ENCODE data around the gene SMIM34. TPM values are rescaled to one million over a fixed set of nuclear protein-coding genes. Genes with fewer than 3 reads are reported as not detected.
"Not testable (repeated sequence)": the region's sequence is repeated elsewhere in the genome, so short reads cannot be mapped to it uniquely, and the experiment has no call there.

Gene SMIM34, protein sequence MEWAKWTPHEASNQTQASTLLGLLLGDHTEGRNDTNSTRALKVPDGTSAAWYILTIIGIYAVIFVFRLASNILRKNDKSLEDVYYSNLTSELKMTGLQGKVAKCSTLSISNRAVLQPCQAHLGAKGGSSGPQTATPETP
- 1 to 10 TPM in 1 of 5 donors, under 1 TPM in 4; 0.25 to 1.0 (median 0.55) TPM for polyA plus RNA-seq (ENCODE audit: insufficient read depth in 1 of 5, insufficient read length in 5 of 5, low replicate concordance in 1 of 5)
- long read RNA-seq, donor 1: 0 reads
- long read RNA-seq, donor 2: 0 reads
- long read RNA-seq, donor 3: 0 reads
- long read RNA-seq, donor 4: 0 reads
- long read RNA-seq, donor 5: 0 reads
- long read RNA-seq, donor 6: 0 reads
- long read RNA-seq, donor 7: 0 reads
- long read RNA-seq, donor 8: 0 reads

DNA sequence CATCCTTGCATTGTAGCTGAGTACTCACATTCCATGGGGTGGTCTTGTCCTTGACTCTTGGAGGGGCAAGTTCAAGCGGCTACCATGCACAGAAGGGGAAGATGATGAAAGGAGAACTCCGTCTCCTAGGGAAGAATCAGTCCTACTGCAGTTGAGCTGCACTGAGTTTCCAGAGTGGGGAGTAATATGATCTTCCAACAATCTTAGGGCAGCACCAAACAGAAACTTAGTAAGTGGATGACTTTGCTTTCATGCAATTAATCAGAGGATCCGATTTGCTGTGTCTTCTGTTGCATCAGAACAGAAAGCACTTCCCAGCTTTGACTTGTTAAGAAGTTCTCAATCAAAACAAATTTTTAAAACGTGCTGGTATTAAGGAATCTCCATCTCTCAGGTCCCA lies at the start of gene SMIM34:
SMIM34 (minus strand) TSS at position 147 of the 400 bp plus-strand sequence; CDS start at position 35, 112 bp downstream.
- not testable (repeated sequence) for DNase-seq

DNA sequence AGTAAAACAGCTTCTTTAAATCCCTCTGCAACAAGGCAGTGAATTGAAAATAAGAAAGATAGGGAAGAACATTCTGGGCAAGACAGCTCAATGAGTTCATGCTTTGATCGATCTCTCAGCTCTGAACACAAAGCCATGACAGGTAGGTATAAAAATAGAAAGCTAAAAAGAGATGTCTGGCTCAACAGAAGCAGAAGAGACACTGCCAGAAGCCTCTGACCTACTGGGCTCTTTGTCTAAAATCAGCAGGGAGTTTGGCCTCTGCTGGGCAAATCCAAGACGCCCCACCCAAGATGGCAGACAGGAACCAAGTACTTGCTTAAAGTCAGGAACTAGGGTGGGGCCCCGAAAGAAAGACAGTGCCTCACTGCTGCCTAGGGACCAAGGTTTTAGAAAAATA lies 43.6 kb upstream of the SMIM34 start:
- DNase-seq: not testable (repeated sequence)

DNA sequence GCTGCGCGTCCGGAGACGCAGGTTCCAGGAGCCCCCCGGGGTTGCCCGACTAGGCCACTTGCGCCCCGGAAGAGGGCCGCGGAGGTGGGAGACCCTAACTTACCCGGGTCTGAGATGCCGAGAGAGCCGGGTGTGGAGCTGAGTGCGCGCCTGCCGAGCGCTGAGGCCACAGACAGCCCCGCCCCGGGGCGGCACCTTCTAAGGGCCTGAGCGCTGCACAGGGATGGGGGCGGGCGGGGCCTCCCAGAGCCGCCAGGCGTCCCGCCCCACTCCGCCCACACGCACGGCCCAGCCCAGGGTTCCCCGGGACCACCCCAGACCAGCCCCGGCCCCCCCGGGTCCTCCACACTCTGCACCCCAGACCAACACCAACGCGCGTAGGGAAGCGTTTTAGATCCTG lies 35.7 kb upstream of the SMIM34 start:
- not testable (repeated sequence) for DNase-seq

DNA sequence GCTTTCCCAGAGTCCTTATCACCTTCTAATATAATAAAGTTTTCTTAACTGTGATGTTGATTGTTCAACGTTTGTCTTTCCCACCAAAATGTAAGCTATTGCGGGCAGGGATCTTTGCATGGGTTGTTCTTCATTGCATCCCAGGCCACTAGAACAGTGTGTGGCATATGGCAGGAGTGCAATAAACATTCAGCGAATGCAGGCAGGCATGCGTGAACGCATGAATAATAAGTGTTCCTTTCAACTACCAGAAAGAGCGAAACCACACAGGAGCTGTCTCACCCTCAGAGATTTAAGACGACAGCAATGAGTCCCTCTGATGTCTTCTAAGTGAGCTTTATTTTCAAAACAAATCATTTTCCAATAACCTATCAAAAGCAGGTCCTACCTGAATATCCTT lies 34.5 kb upstream of the SMIM34 start:
- DNase-seq: not testable (repeated sequence)

DNA sequence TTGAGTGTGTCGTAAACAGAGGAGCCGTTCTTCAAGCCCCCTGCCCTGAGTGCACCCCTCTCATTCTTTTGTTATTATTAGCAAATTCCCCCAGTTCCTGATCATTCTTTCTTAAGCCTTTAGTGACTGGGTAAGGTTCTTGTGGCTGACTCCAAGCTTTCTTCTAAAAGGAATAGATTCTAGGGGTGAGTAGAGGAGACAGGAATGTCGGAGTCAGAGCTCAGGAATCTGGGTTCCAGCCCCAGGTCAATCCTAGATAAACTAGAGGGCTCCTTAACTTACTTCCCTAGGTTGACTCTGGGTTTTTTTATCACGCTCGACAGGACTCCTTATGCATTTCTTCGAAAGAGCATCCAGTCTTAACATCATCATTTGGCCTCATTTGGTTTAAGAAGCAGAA lies 32.4 kb upstream of the SMIM34 start:
- not testable (repeated sequence) for DNase-seq

DNA sequence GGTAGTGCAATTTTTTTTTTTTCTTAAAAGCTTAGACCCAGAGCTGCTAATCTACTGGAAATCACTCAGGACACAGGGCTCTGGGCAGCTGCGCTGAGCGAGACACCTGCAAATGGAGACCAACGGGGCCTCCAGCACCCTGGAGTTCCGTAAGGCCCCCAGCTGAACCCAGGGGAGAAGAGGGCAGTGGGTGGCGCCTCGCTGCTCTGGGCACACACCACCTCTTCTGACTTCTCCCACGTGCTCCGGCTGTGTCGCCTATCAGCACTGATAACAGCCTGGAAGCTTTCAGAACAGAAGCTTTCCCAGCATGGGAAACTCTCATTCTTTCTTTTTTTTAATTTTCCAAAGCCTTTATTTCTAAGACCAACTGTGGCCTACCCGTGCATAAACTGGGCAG lies 31.9 kb upstream of the SMIM34 start:
- not testable (repeated sequence) for DNase-seq

DNA sequence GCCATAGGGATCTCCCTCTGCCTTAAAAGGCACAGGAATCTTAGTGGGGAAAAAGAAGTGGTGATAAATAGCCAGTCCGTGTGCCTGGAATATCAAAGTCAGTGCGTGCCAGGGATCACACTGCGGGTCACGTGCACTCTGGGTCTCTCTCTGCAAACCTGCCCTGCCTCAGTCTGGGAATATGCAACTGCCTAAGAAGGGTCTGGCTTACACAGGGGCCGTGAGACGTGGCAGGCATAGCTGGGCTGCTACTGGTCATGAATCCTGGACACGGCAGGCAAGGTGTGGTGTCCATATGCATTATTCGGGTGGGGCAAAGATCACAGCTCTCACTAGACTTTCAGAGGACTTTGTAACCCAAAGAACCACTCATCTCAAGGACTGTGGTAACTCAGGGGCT lies 23.3 kb upstream of the SMIM34 start:
- DNase-seq: not testable (repeated sequence)

DNA sequence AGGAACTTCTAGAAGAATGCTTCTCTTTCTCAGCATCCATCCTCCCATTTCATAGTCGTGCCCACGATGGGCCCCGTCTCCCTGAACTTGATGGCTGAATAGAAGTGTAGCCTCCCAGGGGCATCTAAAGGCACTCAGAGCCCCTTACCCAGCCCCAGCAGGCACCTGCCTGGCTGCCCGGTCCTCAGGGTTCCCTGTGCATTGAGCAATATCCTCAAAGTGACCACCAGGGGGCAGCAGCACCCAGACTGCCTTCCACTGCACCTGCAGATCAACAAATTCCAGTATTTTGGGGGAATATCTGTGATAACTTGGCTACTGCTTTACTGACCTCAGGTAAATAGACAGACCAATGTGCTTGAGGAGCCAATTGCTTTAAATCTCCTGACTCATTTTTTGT lies 19.7 kb upstream of the SMIM34 start:
- not testable (repeated sequence) for DNase-seq

DNA sequence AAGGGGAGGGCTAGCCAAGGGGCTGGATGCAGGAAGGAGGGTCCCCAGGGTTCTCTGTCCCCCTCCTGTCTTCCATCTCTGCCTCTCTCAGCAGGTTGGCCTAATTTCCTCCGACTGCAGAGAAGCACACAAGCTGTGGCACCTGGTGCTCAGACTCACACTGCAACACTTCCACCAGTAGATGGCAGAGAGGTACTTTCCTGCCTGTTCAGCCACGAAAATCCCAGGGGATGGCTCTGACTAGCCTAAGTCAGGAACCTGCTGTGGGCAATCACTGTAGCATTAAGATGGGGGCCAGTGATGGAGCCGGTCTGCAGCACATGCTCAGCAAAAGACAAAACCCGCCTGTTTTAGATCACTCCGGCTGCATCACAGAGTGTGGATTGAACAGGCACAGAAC lies 6.0 kb upstream of the SMIM34 start:
- not testable (repeated sequence) for DNase-seq

DNA sequence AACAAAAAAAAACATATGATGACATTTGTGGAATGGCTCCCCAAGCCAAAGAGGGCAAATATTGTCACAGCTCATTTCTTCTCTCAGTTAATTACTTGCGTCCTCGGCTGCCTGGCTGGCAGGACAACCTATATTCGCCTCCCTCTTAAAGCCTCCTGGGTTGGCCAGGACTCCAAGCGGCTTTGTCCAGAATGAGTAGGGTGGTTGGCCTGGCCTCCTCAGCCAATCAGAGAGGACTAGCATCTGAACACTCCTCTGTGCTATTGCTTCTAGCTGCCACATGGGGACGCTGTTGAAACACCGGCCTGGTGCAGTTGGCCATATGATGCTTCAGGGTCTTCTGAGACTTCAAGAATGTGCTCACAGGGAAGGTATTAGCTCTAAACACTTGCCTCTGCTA lies 4.7 kb upstream of the SMIM34 start:
- not testable (repeated sequence) for DNase-seq

DNA sequence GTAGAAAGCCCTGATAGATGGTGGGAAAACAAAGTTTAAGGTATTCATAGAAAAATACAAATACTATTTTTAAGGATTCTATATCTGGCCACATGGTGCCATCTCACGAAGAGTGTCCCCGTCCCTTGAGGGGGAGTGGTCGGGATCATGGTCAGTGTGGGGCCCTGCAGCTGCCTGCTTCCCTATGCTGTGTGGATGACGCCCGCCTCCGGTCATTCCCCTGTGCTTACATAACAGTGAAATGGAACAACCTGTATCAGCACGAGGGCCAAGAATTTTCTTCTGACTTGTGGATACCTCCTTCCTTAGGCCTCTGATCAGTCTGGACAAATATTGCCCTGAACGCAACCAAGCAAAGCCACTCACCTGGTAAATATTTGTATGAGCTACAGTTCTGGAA lies 3.6 kb upstream of the SMIM34 start:
- DNase-seq: not testable (repeated sequence)

DNA sequence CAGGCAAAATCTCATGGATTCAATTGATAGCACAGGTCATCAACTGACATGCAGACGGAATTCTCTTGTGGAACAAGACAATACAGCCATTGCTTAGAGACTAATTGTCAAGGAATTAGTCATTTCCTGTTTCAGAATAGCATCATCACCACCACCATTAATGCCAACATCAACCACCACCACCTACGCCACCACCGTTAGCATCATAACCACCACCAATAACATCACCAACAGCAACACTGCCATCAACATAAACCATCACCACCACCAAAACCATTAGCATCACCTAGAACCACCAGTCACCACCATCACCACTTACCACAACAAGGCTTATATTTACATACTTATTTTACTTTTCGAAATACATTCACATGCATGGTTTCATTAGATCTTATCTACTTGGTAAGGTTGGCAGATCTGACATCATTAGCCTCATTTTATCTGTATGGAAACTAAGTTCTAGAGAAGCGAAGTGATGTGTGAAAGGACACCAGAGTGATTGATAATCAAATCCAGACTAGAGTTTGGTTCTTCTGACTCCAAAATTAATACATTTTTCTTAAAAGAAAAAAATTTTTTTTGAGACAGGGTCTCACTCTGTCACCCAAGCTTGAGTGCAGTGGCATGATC lies 6.2 kb downstream of the SMIM34 start:
- DNase-seq: not testable (repeated sequence)

DNA sequence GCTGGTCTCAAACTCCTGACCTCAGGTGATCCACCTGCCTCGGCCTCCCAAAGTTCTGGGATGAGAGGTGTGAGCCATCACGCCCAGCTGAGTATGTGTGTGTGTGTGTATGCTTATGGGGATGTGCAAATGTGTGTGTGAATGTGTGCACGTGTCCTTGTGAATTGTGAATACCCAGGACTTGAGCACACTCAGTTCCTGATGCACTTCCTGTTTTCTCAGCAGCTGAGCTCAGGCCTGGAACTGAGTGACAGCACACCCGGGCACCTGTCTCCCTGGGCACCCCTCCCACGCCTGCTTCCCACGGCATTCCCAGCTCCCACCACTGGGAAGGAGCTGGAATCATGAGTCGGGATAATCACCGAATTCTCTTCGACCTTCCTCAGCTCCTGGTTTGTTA lies 16.5 kb downstream of the SMIM34 start:
- not testable (repeated sequence) for DNase-seq

DNA sequence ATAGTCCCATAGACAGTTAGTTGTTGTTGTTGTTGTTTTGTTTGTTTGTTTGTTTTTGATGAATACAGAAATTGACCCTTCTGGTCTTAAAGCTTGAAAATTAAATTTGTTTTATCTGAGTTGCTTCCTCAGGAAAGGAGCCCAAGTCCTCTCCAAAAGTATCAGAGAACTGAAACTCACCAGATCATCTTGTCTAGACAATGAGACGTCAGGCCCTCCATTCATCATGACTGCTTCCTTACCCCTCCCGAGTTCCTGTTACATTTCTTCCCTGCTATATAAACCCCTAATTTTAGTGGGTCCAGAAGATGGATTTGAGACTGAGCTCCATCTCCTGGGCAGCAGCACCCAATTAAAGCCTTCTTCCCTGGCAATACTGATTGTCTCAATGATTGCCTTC lies 17.1 kb downstream of the SMIM34 start:
- not testable (repeated sequence) for DNase-seq

DNA sequence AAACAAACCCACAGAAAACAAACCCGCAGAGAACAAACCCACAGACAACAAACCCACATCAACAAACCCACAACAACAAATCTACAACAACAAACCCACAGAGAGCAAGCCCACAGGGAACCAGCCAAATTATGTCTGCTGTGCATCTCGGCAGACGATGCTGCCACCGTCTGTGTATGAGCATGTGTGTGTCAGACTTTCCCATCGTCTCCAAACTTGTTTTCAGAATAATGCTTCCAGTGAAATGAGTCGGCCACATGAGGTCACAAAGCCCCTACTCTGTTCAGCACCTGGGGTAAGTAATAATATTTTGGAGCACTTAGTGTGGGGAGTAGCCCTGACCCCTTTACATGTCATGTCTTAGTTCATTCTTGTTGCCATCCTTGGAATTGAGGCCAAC lies 17.6 kb downstream of the SMIM34 start:
- DNase-seq: not testable (repeated sequence)

DNA sequence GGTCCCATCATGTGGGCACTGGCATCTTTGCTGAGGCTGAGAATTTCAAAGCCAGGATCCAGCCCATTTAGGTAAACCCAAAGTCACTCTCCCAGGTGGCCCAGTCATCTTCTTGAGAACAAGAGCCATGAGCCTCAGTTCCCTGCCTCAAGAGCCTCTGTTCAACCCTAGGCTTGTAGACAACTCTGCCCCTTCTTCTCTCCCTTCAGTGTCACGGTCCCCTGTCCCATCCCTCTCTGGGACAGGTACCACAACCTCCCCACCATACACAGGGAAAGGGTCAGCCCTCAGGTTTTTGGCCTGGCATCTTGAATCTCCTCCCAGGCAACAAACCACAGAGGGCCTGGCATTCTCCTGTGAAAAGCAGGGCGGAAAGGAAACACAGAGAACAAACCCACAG lies 18.1 kb downstream of the SMIM34 start:
- not testable (repeated sequence) for DNase-seq

DNA sequence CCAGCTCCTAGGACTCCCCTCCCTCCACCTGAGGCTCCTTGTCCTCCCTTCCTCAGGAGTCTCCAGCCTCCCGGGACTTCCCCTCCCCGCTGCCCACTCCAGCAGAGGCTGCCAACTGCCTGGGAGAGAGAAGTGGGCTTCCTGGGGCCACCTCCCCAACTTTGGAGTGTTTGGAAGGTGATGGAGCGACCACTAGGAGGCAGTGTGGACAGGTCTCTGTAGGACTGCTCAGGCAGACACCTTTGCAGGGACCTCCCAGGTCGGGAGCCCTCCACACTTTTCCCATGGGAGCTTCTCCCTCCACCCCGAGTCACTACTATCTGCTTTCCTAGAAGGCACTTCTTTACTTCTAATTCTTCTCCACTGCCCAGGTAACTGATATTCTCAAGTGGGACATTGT lies 19.0 kb downstream of the SMIM34 start:
- not testable (repeated sequence) for DNase-seq

DNA sequence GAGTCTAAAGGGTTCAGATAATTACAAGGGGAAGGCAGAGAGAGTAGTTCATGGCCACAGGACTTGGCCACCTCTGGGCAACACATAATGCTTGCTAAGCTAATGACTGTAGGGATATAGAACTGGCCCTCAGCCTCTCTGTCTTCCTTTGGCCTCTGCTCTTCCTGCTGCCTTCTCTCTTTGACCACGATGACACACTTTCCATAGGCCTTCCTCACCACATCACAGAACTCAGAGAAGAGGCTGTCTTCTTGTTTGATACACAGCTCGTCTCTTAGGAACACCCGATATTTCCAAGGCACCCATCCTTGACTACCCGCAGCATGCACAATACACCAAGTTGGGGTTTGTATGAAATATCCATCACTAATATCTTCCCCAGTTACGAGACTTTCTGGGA lies 23.2 kb downstream of the SMIM34 start:
- DNase-seq: not testable (repeated sequence)

DNA sequence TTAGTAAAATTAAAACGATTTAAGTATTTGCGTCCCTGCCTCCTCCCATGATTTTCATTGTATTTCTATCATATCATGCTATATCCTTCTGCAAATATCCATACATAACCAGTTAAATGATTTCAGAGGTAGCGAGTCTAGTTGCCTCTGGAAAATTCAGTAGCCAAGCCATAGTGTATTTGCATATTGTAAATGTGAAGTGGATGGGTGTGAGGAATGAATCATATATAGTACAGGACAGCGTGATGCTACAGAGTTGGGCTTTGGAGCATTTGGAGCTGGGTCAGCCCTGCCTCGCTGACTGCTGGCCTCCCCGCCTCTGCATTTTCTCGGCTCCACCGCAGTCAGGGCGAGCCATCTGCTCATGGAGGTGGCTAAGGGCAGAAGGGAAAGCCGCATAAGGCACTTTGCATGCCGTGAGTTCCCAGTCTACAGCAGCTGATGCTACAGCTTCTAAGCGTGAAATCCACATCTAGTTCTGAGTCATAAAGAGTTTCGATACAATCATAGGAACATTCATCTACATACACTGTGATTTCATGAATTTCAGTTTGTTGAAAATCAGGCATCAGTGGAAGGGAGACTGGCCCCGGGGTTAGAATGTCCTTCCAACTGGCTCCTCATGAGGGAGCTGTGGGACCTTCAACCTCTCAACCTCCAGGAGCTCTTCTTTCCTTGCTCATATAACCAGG lies 39.9 kb downstream of the SMIM34 start:
- not testable (repeated sequence) for DNase-seq

DNA sequence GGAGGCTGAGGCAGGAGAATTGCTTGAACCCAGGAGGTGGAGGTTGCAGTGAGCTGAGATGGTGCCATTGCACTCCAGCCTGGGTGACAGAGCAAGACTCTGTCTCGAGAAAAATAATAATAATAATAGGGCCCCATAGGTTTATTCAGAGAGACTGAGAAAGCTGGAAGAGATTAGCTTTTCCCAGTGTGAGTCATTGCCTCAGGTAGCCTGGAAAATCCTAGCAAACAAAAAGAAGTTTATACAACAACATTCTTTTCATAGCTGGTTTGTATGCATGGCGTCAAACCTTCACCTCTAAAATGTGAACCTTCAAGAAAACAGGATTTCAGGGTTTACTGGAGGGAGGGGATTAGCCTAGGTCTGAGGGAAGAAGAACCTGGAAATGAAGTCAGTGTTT lies 40.6 kb downstream of the SMIM34 start:
- DNase-seq: not testable (repeated sequence)

DNA sequence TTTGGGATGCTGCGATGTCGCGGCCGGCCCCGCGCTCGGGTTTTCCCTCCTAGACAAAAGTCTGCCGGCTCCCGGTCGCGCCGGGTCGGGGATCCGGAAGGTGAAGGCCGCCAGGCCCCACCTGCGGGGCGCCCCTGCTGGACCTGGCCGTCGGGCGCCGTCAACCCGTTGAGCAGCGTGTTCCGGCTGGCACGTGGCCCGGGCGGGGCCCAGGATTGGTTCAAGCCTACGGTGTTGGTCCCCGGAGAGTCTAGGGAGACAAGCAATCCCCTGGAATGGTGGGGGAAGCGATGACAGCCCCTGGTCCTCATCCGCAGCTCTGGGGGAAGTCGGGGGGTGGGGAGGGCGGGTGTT lies 48.2 kb downstream of the SMIM34 start:
- not testable (repeated sequence) for DNase-seq

DNA sequence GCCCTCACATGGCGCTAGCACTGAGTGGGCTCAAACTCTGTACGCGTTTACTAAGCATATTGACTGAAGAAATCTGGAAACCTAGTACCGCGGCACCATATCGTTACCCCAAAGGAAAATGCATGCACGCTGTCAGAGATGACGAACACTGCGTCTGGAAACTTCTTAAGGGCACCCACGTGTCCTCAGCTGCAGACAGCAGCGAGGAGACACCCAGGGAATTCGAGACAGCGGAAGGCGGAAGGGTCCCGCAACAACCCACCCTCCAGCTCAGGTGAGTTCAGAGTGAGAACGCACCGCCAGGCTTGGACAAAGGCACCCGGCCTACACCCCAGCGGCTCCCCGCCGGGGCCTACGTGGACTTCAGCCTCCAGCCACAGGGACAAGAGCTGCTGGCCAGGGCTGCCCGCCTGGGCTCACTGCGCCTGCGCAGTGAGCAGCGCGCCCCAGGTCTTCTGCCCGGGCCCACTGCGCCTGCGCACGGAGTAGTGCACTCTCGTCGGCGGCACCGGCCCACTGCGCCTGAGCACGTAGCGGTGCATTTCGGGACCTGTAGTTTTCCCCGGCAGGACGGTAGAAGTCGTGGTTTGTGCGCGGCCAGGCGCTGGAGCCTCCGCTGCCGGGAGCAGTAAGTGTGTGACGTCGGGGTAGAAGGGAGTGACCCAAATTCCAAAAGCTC lies 48.7 kb downstream of the SMIM34 start, which contains the start of gene SMIM11:
SMIM11 (plus strand) TSS at position 568 of the 679 bp plus-strand sequence. CDS start 3,998 bp downstream, outside the sequence.
- DNase-seq: not testable (repeated sequence)
